Measurements from ENCODE around the gene KCNJ10. TPM values are rescaled to one million over a fixed set of nuclear protein-coding genes. Genes with fewer than 3 reads are reported as not detected.

Gene KCNJ10
- total RNA-seq = not detected in 2 replicates

DNA sequence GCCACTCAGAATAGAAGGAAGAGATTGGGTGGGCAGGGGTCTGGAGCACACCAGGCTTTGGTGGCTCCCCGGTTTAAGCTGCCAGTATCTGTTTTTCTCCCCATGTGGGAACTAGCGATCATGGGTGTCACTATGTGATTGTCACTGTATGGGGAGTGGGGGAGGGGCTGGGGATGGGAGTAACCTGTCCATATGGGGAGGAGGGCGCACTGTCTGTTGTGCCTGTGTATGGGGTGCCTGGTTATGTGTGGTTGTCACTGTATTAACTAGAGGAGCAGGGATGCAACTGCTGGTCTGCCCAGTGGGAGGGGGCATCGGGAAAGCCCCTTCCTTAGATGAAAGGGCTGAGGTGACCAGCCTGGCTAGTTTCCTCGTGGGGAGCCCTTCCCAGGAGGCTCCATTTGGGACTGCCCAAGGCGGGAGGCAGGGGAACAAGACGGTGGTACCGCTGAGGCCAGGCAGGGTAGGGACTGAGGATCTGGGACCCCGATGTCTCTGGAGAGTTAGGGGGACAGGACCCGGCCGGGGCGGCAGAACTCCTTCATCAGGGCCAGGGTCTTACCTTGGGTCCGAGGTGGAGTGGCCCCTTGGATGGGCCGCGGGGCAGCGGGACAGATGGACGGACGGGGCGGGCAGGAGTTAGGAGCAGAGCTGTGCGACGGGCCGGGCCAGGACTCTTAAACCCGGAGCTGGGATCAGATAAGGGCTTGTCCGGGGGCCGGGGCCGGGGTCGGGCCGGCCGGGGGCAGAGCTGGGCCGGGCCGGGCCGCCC lies at the start of gene KCNJ10:
Gene KCNJ10, minus strand, starts transcription at position 701 of the 772 bp plus-strand sequence. CDS start 27,628 bp downstream, outside the sequence.

DNA sequence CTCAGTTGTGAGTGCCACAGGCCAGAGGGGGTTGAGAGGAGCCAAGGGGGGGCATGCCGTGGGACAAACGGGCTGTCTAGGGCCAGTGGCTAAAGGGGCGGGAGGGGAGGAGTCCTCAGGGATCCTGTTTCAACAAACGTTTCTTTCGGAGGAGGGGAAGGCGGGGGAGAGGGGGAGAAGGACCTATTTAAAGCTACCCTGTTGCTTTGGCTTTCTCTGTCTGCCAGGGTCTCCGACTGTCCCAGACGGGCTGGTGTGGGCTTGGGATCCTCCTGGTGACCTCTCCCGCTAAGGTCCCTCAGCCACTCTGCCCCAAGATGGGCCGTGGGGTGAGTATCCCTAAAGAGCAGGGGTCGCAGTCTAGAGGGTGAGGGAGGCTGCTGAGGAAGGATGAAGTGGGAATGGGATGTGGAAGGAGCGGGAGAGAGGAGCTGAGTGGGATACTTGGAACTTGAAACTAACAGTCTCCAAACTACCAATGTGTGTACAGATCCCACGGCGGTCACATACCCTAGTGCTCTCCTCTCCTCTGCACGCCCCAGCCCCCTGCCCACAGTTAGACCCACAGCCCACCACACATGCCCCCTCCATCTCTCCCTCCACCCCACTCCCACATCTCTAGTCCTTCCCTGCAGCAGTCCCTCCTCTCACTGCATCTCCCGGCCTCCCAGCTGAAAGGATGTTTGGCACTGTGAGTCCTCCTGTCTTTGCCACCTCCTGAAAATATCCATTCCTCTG lies 45.8 kb upstream of the KCNJ10 start, which contains the start of gene ATP1A2:
Gene ATP1A2, plus strand, starts transcription at position 215 of the 738 bp plus-strand sequence. Its CDS starts 103 bp downstream, at position 318.

DNA sequence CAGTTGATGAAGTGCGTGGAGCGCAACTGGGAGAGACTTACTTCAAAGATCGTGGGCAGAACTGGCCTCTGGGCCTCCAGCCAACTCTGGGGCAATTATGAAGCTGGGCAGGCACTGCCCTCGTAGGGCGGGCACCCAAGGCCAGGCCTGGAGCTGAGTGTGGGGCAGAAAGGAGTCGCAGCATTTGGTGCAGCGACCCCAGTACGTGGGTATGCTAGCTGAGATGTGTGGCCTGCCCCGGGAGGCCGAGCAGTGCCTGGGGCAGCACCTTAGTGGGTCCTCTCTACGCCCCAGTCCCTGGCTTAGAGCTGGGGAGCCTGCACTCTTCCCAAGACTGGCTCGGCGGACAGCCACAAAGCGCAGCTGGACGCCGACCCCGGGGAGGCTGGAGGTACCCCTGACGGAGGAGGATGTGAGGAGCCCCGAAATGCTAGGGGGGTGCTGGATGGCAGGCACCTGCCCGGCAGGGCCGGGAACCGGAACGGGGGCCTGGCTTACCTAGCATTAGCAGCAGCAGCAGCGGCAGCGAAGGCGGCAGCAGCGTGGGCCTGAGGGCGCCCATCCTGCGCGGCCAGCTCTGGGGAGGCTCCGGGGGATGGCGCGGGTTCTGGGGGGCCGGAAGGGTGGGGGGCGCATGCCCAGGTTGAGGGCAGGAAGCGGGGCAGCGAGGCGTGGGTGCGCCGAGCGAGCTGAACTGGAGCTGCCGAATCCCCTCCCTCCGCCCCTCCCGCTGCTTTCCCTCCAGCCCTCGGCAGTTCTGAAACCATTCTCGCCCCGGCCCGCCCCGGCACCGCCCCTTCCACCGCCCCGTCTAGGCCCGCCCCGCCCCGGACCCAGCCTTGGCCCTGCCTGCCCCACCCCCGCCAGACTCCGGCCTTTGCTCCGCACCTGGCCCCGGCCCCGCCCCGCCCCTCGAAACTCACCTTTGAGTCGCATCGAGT lies 28.2 kb upstream of the KCNJ10 start, which contains the start of gene IGSF8:
Gene IGSF8, minus strand, starts transcription at position 709 of the 941 bp plus-strand sequence. Its CDS starts 147 bp downstream, at position 562.

DNA sequence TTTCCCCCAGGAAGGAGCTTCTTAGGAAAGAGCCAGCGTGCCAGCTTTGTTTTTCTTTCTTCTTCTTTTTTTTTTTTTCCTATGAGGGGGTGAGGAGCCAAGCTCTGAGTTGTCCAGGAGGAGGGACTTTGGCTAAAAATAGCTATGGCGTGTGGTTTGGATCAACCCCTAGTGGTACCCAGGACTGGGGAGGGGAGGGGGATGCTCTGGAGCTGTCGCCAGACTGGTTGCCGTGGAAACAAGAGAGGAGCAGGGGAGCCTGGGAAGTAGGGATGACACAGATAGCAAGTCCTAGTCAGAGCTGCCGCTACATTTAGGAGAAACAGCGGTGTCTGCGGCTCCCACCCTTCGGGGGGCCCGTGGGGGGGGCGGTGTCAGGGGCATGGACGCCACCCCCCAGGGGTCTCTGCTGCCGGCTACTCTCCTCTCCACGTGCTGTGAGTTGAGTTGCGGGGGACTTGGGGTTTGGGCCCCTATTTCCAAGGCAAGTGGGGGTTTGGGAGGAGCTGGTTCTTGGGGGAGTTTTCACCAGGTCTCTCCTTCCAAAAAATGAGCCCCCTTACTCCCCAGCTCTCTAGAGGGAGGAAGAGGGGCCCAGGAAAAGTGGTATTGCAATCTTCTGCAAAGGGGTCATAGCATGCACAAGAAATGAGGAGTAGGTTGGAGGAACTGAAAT lies 11.4 kb upstream of the KCNJ10 start, which contains the start of gene KCNJ9:
Gene KCNJ9, plus strand, starts transcription at position 278 of the 676 bp plus-strand sequence. CDS start 2,493 bp downstream, outside the sequence.

DNA sequence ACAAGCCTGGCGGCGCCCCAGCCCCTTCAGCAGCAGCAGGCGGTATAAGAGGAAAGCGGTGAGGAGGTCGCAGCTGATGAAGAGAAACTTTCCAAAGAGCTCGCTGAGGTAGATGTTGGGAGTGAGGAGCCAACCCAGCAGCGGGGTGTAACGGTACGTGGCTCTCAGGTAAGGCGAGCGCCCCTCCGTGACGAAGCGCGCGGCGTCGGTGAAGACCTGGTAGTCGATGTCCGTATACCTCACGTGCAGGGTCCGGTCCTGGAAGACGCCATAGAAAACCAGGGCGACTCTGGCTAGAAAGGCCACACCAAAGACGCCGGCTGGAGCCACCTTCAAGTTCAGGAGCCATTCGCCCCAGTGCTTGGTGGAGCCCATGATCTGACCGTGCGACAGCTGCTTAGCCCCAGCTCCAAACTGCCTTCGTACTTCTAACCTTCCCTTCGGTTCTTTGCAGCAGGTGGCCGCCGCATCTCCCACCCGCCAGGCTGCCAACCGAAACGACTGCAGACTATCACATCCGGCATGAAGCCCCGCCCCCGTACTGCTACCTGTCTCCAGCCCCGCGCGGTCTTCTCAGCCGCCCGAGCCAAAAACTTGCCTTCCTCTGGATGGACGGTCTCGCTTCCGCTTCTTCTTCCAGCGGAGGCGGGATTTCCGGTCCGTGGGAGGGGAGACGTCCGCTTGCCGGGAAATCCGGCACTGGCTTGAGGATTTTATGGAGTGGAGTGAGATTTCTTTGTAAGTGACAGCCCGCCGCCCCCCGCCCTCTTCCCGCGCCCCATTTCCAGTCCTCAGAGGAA lies 38.4 kb downstream of the KCNJ10 start, which contains the start of gene PIGM:
Gene PIGM, minus strand, starts transcription at position 626 of the 800 bp plus-strand sequence. Its CDS starts 251 bp downstream, at position 375.

DNA sequence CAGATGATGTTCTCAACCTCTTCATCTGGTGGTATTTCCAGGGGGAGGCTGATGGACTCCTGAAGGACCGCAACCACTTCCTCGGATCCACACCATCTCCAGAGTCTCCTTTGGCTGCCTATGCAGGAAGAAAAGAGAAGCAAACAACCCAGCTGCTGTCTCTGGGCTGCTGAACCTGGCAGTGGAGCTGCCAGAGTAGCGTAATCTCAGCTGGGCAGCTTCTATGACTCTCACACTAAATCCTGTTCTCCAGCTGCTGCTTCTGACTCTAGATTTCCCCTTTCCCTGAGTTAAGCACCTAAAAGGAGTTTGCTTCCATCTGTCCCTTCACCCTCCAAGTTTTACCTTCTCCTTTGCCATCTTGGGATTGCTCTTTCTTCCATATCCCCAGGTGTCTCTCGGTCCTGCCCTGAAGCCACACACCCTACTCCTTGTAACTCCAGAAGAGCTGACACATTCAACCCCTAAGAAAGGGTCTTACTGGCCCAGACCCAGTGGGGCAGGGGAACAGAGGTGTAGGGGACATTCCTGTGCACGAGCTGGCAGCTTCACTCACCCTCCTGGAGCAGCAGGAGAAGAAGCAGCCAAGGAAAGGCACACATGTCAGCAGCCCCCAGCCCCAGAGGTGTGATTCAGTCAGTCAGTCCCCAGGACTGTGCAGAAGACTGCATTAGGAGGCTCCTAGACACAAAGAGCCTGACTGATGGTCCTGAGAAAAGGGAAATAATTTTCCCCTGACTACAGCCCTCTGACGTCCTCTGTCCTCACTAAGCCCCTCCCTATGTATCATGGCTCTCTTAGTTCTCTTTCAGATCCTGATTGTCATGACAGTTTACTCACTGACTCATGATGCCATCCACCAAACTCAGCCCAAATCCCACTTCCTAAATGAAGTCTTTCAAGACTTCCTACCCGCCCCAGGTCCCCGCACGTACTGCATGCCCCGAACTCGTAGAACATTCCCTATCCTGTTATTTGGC lies 116.1 kb downstream of the KCNJ10 start, which contains the start of gene SLAMF9:
Gene SLAMF9, minus strand, starts transcription at position 702 of the 980 bp plus-strand sequence. Its CDS starts 100 bp downstream, at position 602.

Other genes with a start within 250 kb of the KCNJ10 start
- gene SLAMF8, start 243.3 kb downstream of the KCNJ10 start, total RNA-seq = not detected in 2 replicates
- gene VSIG8, start 207.5 kb downstream of the KCNJ10 start, total RNA-seq = 0.34 TPM in 1 of 2 replicates, not detected in the other
- 0.14 and 0.34 TPM in 2 replicates for gene CFAP45, start 170.0 kb downstream of the KCNJ10 start, total RNA-seq
- 168 and 336 TPM in 2 replicates for gene TAGLN2, start 144.7 kb downstream of the KCNJ10 start, total RNA-seq
- 3.1 and 20.9 TPM in 2 replicates for gene IGSF9, start 124.5 kb downstream of the KCNJ10 start, total RNA-seq
- 0.14 and 6.8 TPM in 2 replicates for gene SLAMF9, start 115.9 kb downstream of the KCNJ10 start, total RNA-seq
- gene PIGM, start 38.2 kb downstream of the KCNJ10 start, total RNA-seq = 3.2 and 3.8 TPM in 2 replicates
- under 0.01 TPM in 2 replicates for gene KCNJ9, start 11.4 kb upstream of the KCNJ10 start, total RNA-seq
- 37.9 and 79.6 TPM in 2 replicates for gene IGSF8, start 28.5 kb upstream of the KCNJ10 start, total RNA-seq
- gene ATP1A2, start 45.6 kb upstream of the KCNJ10 start, total RNA-seq = not detected in 2 replicates
- not detected in 2 replicates for gene ATP1A4, start 81.4 kb upstream of the KCNJ10 start, total RNA-seq
- gene CASQ1, start 120.4 kb upstream of the KCNJ10 start, total RNA-seq = not detected in 2 replicates
- gene PEA15, start 135.2 kb upstream of the KCNJ10 start, total RNA-seq = 25.6 and 93.9 TPM in 2 replicates
- 53.0 and 71.9 TPM in 2 replicates for gene DCAF8, start 192.4 kb upstream of the KCNJ10 start, total RNA-seq
- gene PEX19, start 215.0 kb upstream of the KCNJ10 start, total RNA-seq = 38.2 and 40.3 TPM in 2 replicates

Data from nasal cavity respiratory epithelium epithelial cell of viscerocranial mucosa (primary cell).